Endothelial cell of umbilical vein (primary cell): ENCODE results near the gene MEIOB. TPM values are rescaled to one million over a fixed set of nuclear protein-coding genes. Genes with fewer than 3 reads are reported as not detected.

Experiments used
- BruUV-seq: library from RNA; stranded (reverse); fragments of 400-500 nt; replicated peaks from 2 replicates; lab custom pipeline; 2021; lab: Mats Ljungman, UMichigan
- CTCF ChIA-PET: fragments of 300-600, 350-600 bp; sonication (Branson Sonifier 250); formaldehyde crosslinking; loops from one replicate; lab custom pipeline; 2021; ENCODE audit warnings: antibody characterized with exemption, inconsistent platforms; lab: Charles Lee
- POLR2A ChIA-PET: fragments of 300-600, 350-600 bp; sonication (Branson Sonifier 250); formaldehyde crosslinking; loops from one replicate; lab custom pipeline; 2021; ENCODE audit warnings: antibody characterized with exemption, inconsistent platforms; lab: Charles Lee
- DNase-seq: peaks from one replicate; pipeline ENCODE4 v3.0.0-alpha.2; 2011; ENCODE audit warnings: low read depth, low spot score
- FAIRE-seq: peaks from 2 replicates; lab custom pipeline; 2011; peaks lifted over from hg19 to GRCh38; lab: Jason Lieb, UNC
- H2AFZ ChIP-seq: 2 replicates; pipeline ENCODE4 v1.6.0; 2012; ENCODE audit warnings: low read depth, low read length, control low read depth, inconsistent platforms
- H3K27ac ChIP-seq: 2 replicates; pipeline ENCODE4 v1.5.1; 2011; ENCODE audit warnings: low read depth, mild to moderate bottlenecking, control low read depth, low read length, moderate library complexity; ENCODE audit not compliant: insufficient read depth
- H3K27me3 ChIP-seq, 2 experiments: 2 replicates each; pipeline versions ENCODE4 v1.6.0 to v1.6.1; 2011; ENCODE audit warnings: low read length in 2 of 2, mixed read lengths in 1 of 2; ENCODE audit not compliant: control insufficient read depth in 2 of 2, insufficient read depth in 2 of 2
- H3K36me3 ChIP-seq, 2 experiments: 2 replicates in 1 of 2; 3 replicates in 1 of 2; pipeline ENCODE4 v1.5.1; 2011; ENCODE audit warnings: low read length in 2 of 2, mild to moderate bottlenecking in 1 of 2, moderate library complexity in 1 of 2; ENCODE audit not compliant: control insufficient read depth in 2 of 2, insufficient read depth in 2 of 2; ENCODE audit errors: extremely low read depth in 1 of 2
- H3K4me1 ChIP-seq: 3 replicates; pipeline ENCODE4 v1.5.1; 2011; ENCODE audit warnings: mild to moderate bottlenecking, low read length; ENCODE audit not compliant: control insufficient read depth, insufficient read depth; ENCODE audit errors: extremely low read depth
- H3K4me2 ChIP-seq: 2 replicates; pipeline ENCODE4 v1.6.1; 2011; ENCODE audit warnings: low read length, control low read depth, mixed read lengths; ENCODE audit not compliant: insufficient read depth
- H3K4me3 ChIP-seq, 3 experiments: fragments of 200-600 bp in 1 of 3; sonication (generic), shearing (Covaris generic) in 1 of 3; replicated peaks in 1 of 3; 2 replicates each; pipeline ENCODE4 v1.5.1; 2011 to 2016; ENCODE audit warnings: control low read depth in 3 of 3, low read length in 3 of 3, mild to moderate bottlenecking in 2 of 3, inconsistent platforms in 1 of 3, low read depth in 1 of 3, moderate library complexity in 1 of 3; ENCODE audit not compliant: insufficient read depth in 1 of 3
- H3K79me2 ChIP-seq: 2 replicates; pipeline ENCODE4 v1.6.0; 2012; ENCODE audit warnings: low read length, inconsistent platforms; ENCODE audit not compliant: control insufficient read depth, insufficient read depth
- H3K9ac ChIP-seq: replicated peaks from 2 replicates; pipeline ENCODE3; 2011; ENCODE audit warnings: low read length, control low read depth; ENCODE audit not compliant: insufficient read depth; ENCODE audit errors: extremely low read depth
- H3K9me1 ChIP-seq: replicated peaks from 3 replicates; pipeline ENCODE4 v1.6.0; 2011; ENCODE audit warnings: mild to moderate bottlenecking, low read length; ENCODE audit not compliant: control insufficient read depth, insufficient read depth; ENCODE audit errors: extremely low read depth
- H3K9me3 ChIP-seq: replicated peaks from 2 replicates; pipeline ENCODE4 v1.5.1; 2012; ENCODE audit warnings: low read length, inconsistent platforms; ENCODE audit not compliant: control insufficient read depth, insufficient read depth
- H4K20me1 ChIP-seq: replicated peaks from 2 replicates; pipeline ENCODE3; 2011; ENCODE audit warnings: mild to moderate bottlenecking, low read length; ENCODE audit not compliant: control insufficient read depth, insufficient read depth; ENCODE audit errors: extremely low read depth
- EZH2 ChIP-seq: IDR thresholded peaks from 2 replicates; pipeline ENCODE4 v1.6.1; 2012; ENCODE audit warnings: borderline replicate concordance, low read depth, mild to moderate bottlenecking, moderate library complexity, low read length, inconsistent platforms; ENCODE audit not compliant: severe bottlenecking
- FOS ChIP-seq: IDR thresholded peaks from 2 replicates; pipeline ENCODE4 v1.6.1; 2011; ENCODE audit warnings: mild to moderate bottlenecking, low read length, moderate library complexity, borderline replicate concordance; ENCODE audit not compliant: insufficient read depth
- GATA2 ChIP-seq: IDR thresholded peaks from 2 replicates; pipeline ENCODE4 v1.7.0; 2011; ENCODE audit warnings: low read depth, mild to moderate bottlenecking, moderate library complexity, mixed read lengths, low read length; ENCODE audit not compliant: insufficient read length, insufficient read depth
- JUN ChIP-seq: IDR thresholded peaks from 2 replicates; pipeline ENCODE4 v1.6.1; 2011; ENCODE audit warnings: borderline replicate concordance, low read depth; ENCODE audit not compliant: insufficient read length, insufficient read depth
- MAX ChIP-seq: IDR thresholded peaks from 2 replicates; pipeline ENCODE4 v1.6.1; 2011; ENCODE audit not compliant: insufficient read depth, insufficient read length
- MYC ChIP-seq: IDR thresholded peaks from one replicate; pipeline ENCODE4 v1.6.1; 2011; ENCODE audit warnings: mild to moderate bottlenecking, low read depth, low read length
- POLR2A ChIP-seq: IDR thresholded peaks from 2 replicates; pipeline ENCODE4 v1.6.1; 2012; ENCODE audit warnings: low read depth, mild to moderate bottlenecking, control low read depth, low read length
- POLR2AphosphoS5 ChIP-seq: IDR thresholded peaks from 2 replicates; pipeline ENCODE4 v1.6.1; 2012; ENCODE audit warnings: low read depth, mild to moderate bottlenecking, control low read depth, low read length, moderate library complexity; ENCODE audit not compliant: insufficient read depth
- dilution Hi-C: fragments of 300-500 bp; cut with MboI; formaldehyde crosslinking; loops from one replicate; pipeline ENCODE4 v1.15.0; 2019; ENCODE audit warnings: low sequenced_read_pairs; ENCODE audit not compliant: extremely low pct_ligation_motif_present
- intact Hi-C: fragments of 100-400 bp; cut with micrococcal nuclease; formaldehyde crosslinking; loops from one replicate; pipeline ENCODE4 v1.10.0; 2022
- polyA plus RNA-seq, 4 experiments: library from polyadenylated mRNA; depleted of rRNA in 3 of 4; stranded (reverse) in 3 of 4; unstranded in 1 of 4; fragments of >200 nt; gene quantifications; 2 replicates each; pipeline versions ENCODE4 v1.2.1 to v1.2.3, GENCODE V29; 2011 to 2012; ENCODE audit warnings: missing spikeins in 1 of 4
- total RNA-seq: library from RNA; stranded (reverse); gene quantifications from 2 replicates; pipeline ENCODE4 v1.2.3, GENCODE V29; 2021
- TF ChIP-seq, protein P1 (sequence below), 2 donors: IDR thresholded peaks; 1 replicate in 1 of 2; 2 replicates in 1 of 2; pipeline ENCODE4 v1.5.1; 2011; ENCODE audit warnings: low read length in 2 of 2, mild to moderate bottlenecking in 2 of 2, moderate library complexity in 2 of 2, control low read depth in 1 of 2, inconsistent platforms in 1 of 2, low read depth in 1 of 2; ENCODE audit not compliant: insufficient read depth in 1 of 2; ENCODE audit errors: extremely low read depth in 1 of 2

MEIOB gene
- total and polyA plus RNA-seq, 2 donors (not counting 3 experiments of a cell fraction or from before 2014, with no cell fraction given) = 0.04 TPM; not detected in 1

- BruUV-seq = no TSS peak
Measured at GRCh38 chr16:1895949-1896675, 24.1 kb upstream of the MEIOB start.

More at GRCh38 chr16:1895949-1896675, 24.1 kb upstream of the MEIOB start:
- CTCF ChIA-PET = no interaction called here
- H3K9me1 ChIP-seq = no peaks in the 10 kb centered on the region
- H3K36me3 ChIP-seq = no peaks in the 10 kb centered on the region
- no peak overlapping the region for H3K4me3 ChIP-seq
- POLR2A ChIA-PET = no interaction called here
- H3K4me1 ChIP-seq = no peaks in the 10 kb centered on the region
- H3K79me2 ChIP-seq = no peaks in the 10 kb centered on the region
- intact Hi-C loops (no loop called here), dilution Hi-C loops (no loop called here)
- H3K4me2 ChIP-seq = no peak overlapping the region
- DNase-seq = no peak
- no peaks in the 10 kb centered on the region for H4K20me1 ChIP-seq
- no peak for TF ChIP-seq MAX
- TF ChIP-seq FOS = no peak
- TF ChIP-seq EZH2 = no peak
- TF ChIP-seq JUN = no peak
- no peak for TF ChIP-seq POLR2AphosphoS5
- TF ChIP-seq MYC = no peak
- no peak for TF ChIP-seq GATA2
- TF ChIP-seq, protein P1, sequence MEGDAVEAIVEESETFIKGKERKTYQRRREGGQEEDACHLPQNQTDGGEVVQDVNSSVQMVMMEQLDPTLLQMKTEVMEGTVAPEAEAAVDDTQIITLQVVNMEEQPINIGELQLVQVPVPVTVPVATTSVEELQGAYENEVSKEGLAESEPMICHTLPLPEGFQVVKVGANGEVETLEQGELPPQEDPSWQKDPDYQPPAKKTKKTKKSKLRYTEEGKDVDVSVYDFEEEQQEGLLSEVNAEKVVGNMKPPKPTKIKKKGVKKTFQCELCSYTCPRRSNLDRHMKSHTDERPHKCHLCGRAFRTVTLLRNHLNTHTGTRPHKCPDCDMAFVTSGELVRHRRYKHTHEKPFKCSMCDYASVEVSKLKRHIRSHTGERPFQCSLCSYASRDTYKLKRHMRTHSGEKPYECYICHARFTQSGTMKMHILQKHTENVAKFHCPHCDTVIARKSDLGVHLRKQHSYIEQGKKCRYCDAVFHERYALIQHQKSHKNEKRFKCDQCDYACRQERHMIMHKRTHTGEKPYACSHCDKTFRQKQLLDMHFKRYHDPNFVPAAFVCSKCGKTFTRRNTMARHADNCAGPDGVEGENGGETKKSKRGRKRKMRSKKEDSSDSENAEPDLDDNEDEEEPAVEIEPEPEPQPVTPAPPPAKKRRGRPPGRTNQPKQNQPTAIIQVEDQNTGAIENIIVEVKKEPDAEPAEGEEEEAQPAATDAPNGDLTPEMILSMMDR (IDR thresholded peaks at IDR 0.05; ENCODE audit: extremely low read depth in 1 of 2, insufficient read depth in 1 of 2, low read depth in 1 of 2, low read length in 2 of 2) = no peak
- no peak for TF ChIP-seq POLR2A
- peaks cover 2% of the 10 kb centered on the region in 2 experiments for H3K27me3 ChIP-seq
- no peaks in the 10 kb centered on the region for H3K9me3 ChIP-seq
- H3K9ac ChIP-seq = no peak overlapping the region
- no peak overlapping the region for H2AFZ ChIP-seq
- no peak overlapping the region for H3K27ac ChIP-seq
- no peak for FAIRE-seq
